ENCODE data around the gene PRKCE.

- TF ChIP-seq CTCF (IDR thresholded peaks at IDR 0.05): no peak
- TF ChIP-seq POLR2AphosphoS5 (IDR thresholded peaks at IDR 0.05; ENCODE audit: low read depth, low read length): no peak
- TF ChIP-seq SIN3A (IDR thresholded peaks at IDR 0.05; ENCODE audit: borderline replicate concordance, insufficient read depth, low read depth, low read length): no peak
- TF ChIP-seq REST (IDR thresholded peaks at IDR 0.05; ENCODE audit: insufficient read depth in 1 of 2, low read depth in 2 of 2, low read length in 1 of 2): no peak
- TF ChIP-seq TCF7L2 (IDR thresholded peaks at IDR 0.05; ENCODE audit: low read depth, low read length): no peak
These were observed 182.5 kb downstream of the PRKCE start for GRCh38 chr2:45833968-45834344.
